H9 (cell line): Measurements from ENCODE around the gene KCNAB3. TPM values are rescaled to one million over a fixed set of nuclear protein-coding genes. Genes with fewer than 3 reads are reported as not detected.

Experiments
- DNase-seq: peaks from one replicate; pipeline ENCODE4 v3.0.0-alpha.2; 2017
- H2AFZ ChIP-seq: one replicate; pipeline ENCODE4 v1.6.1; 2013; ENCODE audit warnings: mild to moderate bottlenecking, low read length, control low read depth, moderate library complexity
- H2AK5ac ChIP-seq: 2 replicates; pipeline ENCODE4 v1.6.1; 2013; ENCODE audit warnings: low read length, control low read depth, mixed read lengths; ENCODE audit not compliant: insufficient read length
- H2BK120ac ChIP-seq: one replicate; pipeline ENCODE4 v1.6.1; 2013; ENCODE audit warnings: low read depth, mild to moderate bottlenecking, low read length, control low read depth, inconsistent platforms; ENCODE audit not compliant: poor library complexity, severe bottlenecking
- H2BK12ac ChIP-seq: 2 replicates; pipeline ENCODE4 v1.6.1; 2013; ENCODE audit warnings: low read length, control low read depth, mixed read lengths, low read depth; ENCODE audit not compliant: insufficient read length
- H2BK15ac ChIP-seq: 2 replicates; pipeline ENCODE4 v1.6.1; 2013; ENCODE audit warnings: low read depth, low read length, control low read depth
- H2BK20ac ChIP-seq: one replicate; pipeline ENCODE4 v1.6.1; 2013; ENCODE audit warnings: low read depth, mild to moderate bottlenecking, low read length, control low read depth, inconsistent platforms; ENCODE audit not compliant: poor library complexity, severe bottlenecking
- H2BK5ac ChIP-seq: 2 replicates; pipeline ENCODE4 v1.6.1; 2013; ENCODE audit warnings: low read length, control low read depth, mixed read lengths; ENCODE audit not compliant: insufficient read length
- H3K14ac ChIP-seq: 2 replicates; pipeline ENCODE4 v1.6.1; 2013; ENCODE audit warnings: low read length, control low read depth; ENCODE audit not compliant: insufficient read depth
- H3K18ac ChIP-seq: 2 replicates; pipeline ENCODE4 v1.6.1; 2013; ENCODE audit warnings: low read depth, mild to moderate bottlenecking, mixed read lengths, low read length, control low read depth; ENCODE audit not compliant: insufficient read length
- H3K23ac ChIP-seq: 2 replicates; pipeline ENCODE4 v1.6.1; 2013; ENCODE audit warnings: low read length, control low read depth, mixed read lengths, low read depth; ENCODE audit not compliant: insufficient read length
- H3K23me2 ChIP-seq: 2 replicates; pipeline ENCODE4 v1.6.1; 2013; ENCODE audit warnings: low read depth, mild to moderate bottlenecking, mixed read lengths, low read length, control low read depth; ENCODE audit not compliant: insufficient read length, poor library complexity, severe bottlenecking
- H3K27ac ChIP-seq: 2 replicates; pipeline ENCODE4 v1.5.1; 2013; ENCODE audit warnings: low read length, control low read depth, mixed read lengths, low read depth; ENCODE audit not compliant: insufficient read length
- H3K27me3 ChIP-seq: 2 replicates; pipeline ENCODE4 v1.6.1; 2013; ENCODE audit warnings: low read length, control low read depth, inconsistent platforms; ENCODE audit not compliant: insufficient read depth
- H3K4ac ChIP-seq: 2 replicates; pipeline ENCODE4 v1.6.1; 2013; ENCODE audit warnings: low read depth, mild to moderate bottlenecking, control low read depth, inconsistent platforms, low read length, moderate library complexity
- H3K4me1 ChIP-seq: 2 replicates; pipeline ENCODE4 v1.6.1; 2013; ENCODE audit warnings: low read length, control low read depth, inconsistent platforms; ENCODE audit not compliant: insufficient read depth
- H3K4me2 ChIP-seq: 2 replicates; pipeline ENCODE4 v1.6.1; 2013; ENCODE audit warnings: low read length, control low read depth, mixed read lengths; ENCODE audit not compliant: insufficient read length, insufficient read depth
- H3K56ac ChIP-seq: 2 replicates; pipeline ENCODE4 v1.6.1; 2013; ENCODE audit warnings: low read depth, mild to moderate bottlenecking, mixed read lengths, low read length, control low read depth; ENCODE audit not compliant: insufficient read length
- H3K79me1 ChIP-seq: 2 replicates; pipeline ENCODE4 v1.6.1; 2013; ENCODE audit warnings: low read depth, mild to moderate bottlenecking, moderate library complexity, low read length, control low read depth, inconsistent platforms; ENCODE audit not compliant: insufficient read depth, poor library complexity, severe bottlenecking
- H3K79me2 ChIP-seq: 2 replicates; pipeline ENCODE4 v1.6.1; 2013; ENCODE audit warnings: low read length, control low read depth, inconsistent platforms; ENCODE audit not compliant: insufficient read depth
- H3K9ac ChIP-seq: 2 replicates; pipeline ENCODE4 v1.6.1; 2013; ENCODE audit warnings: low read length, control low read depth, mixed read lengths; ENCODE audit not compliant: insufficient read length; ENCODE audit errors: extremely low read depth
- H3K9me3 ChIP-seq: one replicate; pipeline ENCODE4 v1.6.1; 2013; ENCODE audit warnings: low read depth, low read length, inconsistent platforms; ENCODE audit not compliant: control insufficient read depth
- H3T11ph ChIP-seq: one replicate; pipeline ENCODE4 v1.6.1; 2013; ENCODE audit warnings: mild to moderate bottlenecking, low read length, control low read depth, inconsistent platforms
- H4K20me1 ChIP-seq: one replicate; pipeline ENCODE4 v1.6.1; 2013; ENCODE audit not compliant: control insufficient read depth, insufficient read length, insufficient read depth
- H4K5ac ChIP-seq: 2 replicates; pipeline ENCODE4 v1.6.1; 2013; ENCODE audit warnings: low read depth, mild to moderate bottlenecking, mixed read lengths, low read length, control low read depth; ENCODE audit not compliant: insufficient read length
- H4K8ac ChIP-seq: replicated peaks from 2 replicates; pipeline ENCODE4 v1.6.1; 2013; ENCODE audit warnings: low read length, control low read depth, mixed read lengths, low read depth; ENCODE audit not compliant: insufficient read length
- H4K91ac ChIP-seq: 2 replicates; pipeline ENCODE4 v1.6.1; 2013; ENCODE audit warnings: low read depth, mild to moderate bottlenecking, moderate library complexity, mixed read lengths, low read length, control low read depth; ENCODE audit not compliant: insufficient read length
- H3K27ac Mint-ChIP-seq, 3 experiments: 2 replicates in 2 of 3; 3 replicates in 1 of 3; pipeline ENCODE4 v1.8.0; 2020 to 2021; ENCODE audit warnings: mixed read lengths in 3 of 3, mild to moderate bottlenecking in 1 of 3, moderate library complexity in 1 of 3
- H3K27me3 Mint-ChIP-seq: 2 replicates; pipeline ENCODE4 v1.8.0; 2021; ENCODE audit warnings: low read depth, mild to moderate bottlenecking, moderate library complexity, mixed read lengths
- H3K36me3 Mint-ChIP-seq, 3 experiments: 2 replicates in 2 of 3; 3 replicates in 1 of 3; pipeline ENCODE4 v1.8.0; 2020 to 2021; ENCODE audit warnings: low read depth in 3 of 3, mixed read lengths in 3 of 3; ENCODE audit not compliant: insufficient read depth in 1 of 3
- H3K4me1 Mint-ChIP-seq, 2 experiments: 2 replicates each; pipeline ENCODE4 v1.8.0; 2020; ENCODE audit warnings: mixed read lengths in 2 of 2
- H3K4me3 Mint-ChIP-seq, 2 experiments: 2 replicates in 1 of 2; 3 replicates in 1 of 2; pipeline ENCODE4 v1.8.0; 2020 to 2021; ENCODE audit warnings: mild to moderate bottlenecking in 2 of 2, mixed read lengths in 2 of 2, moderate library complexity in 1 of 2
- H3K9me3 Mint-ChIP-seq, 2 experiments: 2 replicates in 1 of 2; 3 replicates in 1 of 2; pipeline ENCODE4 v1.8.0; 2020; ENCODE audit warnings: mild to moderate bottlenecking in 2 of 2, mixed read lengths in 2 of 2, moderate library complexity in 1 of 2
- WGBS: extraction: QIAGEN DNeasy Blood & Tissue Kit; methylation state at CpG from one replicate; pipeline ENCODE4 v1.1.7; 2013; ENCODE audit warnings: missing lambda C conversion rate, low lambda C conversion rate, mixed read lengths; ENCODE audit not compliant: insufficient read length; ENCODE audit errors: extremely low coverage; 5-methylcytosine and 5-hydroxymethylcytosine counted together
- total RNA-seq: library from RNA; stranded (reverse); gene quantifications from 2 replicates; pipeline ENCODE4 v1.2.1, GENCODE V29; 2021
- TF ChIP-seq, protein P1 (sequence below): fragments of 200-600 bp; sonication (generic); conservative IDR thresholded peaks from 3 replicates; pipeline ENCODE4 v1.8.0; 2021; ENCODE audit warnings: antibody characterized with exemption, mild to moderate bottlenecking

KCNAB3 gene
- total RNA-seq, 1 experiment from 2014 or later: 6.4 TPM

DNA sequence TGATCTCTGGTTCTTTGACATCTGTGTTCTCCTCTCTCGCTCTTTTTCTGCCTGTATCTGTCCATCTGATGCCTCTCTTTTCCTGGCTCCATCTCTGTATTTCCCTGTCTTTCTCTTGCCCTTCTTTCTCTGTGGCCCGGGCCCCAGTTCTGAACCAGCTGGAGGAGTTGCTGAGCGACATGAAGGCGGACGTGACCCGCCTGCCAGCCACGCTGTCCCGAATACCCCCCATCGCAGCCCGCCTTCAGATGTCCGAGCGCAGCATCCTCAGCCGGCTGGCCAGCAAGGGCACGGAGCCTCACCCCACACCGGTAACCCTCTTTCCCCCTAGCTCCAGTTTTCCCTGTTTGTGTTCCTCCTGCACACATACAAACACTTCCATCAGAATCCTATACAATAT, 19.4 kb downstream of the KCNAB3 start:
- H3K14ac ChIP-seq: no peak overlapping the region
- Mint-ChIP-seq H3K27ac (no peak overlapping the region), H3K36me3 (peaks cover 0 to 40% (median 14%) of the 10 kb centered on the region in 3 experiments; a peak in 5 of 7 replicates), H3K4me1 (peaks cover 6% of the 10 kb centered on the region in 2 experiments), H3K27me3 (peaks cover 14% of the 10 kb centered on the region), H3K9me3 (no peaks in the 10 kb centered on the region), H3K4me3 (no peak overlapping the region)
- no peak overlapping the region for H2BK15ac ChIP-seq
- H2AK5ac ChIP-seq: no peak overlapping the region
- H3K23ac ChIP-seq: no peak overlapping the region
- no peak overlapping the region for H2BK120ac ChIP-seq
- H3K9me3 ChIP-seq: no peaks in the 10 kb centered on the region
- no peaks in the 10 kb centered on the region for H3K79me2 ChIP-seq
- H3K4ac ChIP-seq: no peak overlapping the region
- H3K56ac ChIP-seq: no peak overlapping the region
- H4K91ac ChIP-seq: no peak overlapping the region
- H2BK5ac ChIP-seq: no peak overlapping the region
- H3K18ac ChIP-seq: no peak overlapping the region
- no peak overlapping the region for H2BK12ac ChIP-seq
- H2AFZ ChIP-seq: no peak overlapping the region
- no peak overlapping the region for H2BK20ac ChIP-seq
- H4K5ac ChIP-seq: no peak overlapping the region
- no peak overlapping the region for H3K4me2 ChIP-seq
- WGBS: no CpG with 5 or more reads among the region's 15 CpGs
- TF ChIP-seq, protein P1, sequence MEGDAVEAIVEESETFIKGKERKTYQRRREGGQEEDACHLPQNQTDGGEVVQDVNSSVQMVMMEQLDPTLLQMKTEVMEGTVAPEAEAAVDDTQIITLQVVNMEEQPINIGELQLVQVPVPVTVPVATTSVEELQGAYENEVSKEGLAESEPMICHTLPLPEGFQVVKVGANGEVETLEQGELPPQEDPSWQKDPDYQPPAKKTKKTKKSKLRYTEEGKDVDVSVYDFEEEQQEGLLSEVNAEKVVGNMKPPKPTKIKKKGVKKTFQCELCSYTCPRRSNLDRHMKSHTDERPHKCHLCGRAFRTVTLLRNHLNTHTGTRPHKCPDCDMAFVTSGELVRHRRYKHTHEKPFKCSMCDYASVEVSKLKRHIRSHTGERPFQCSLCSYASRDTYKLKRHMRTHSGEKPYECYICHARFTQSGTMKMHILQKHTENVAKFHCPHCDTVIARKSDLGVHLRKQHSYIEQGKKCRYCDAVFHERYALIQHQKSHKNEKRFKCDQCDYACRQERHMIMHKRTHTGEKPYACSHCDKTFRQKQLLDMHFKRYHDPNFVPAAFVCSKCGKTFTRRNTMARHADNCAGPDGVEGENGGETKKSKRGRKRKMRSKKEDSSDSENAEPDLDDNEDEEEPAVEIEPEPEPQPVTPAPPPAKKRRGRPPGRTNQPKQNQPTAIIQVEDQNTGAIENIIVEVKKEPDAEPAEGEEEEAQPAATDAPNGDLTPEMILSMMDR: no peak
- H3K27ac ChIP-seq: no peak overlapping the region
- DNase-seq: no peak
- H3K23me2 ChIP-seq: peaks cover 3% of the 10 kb centered on the region
- H4K8ac ChIP-seq: no peak overlapping the region
- no peaks in the 10 kb centered on the region for H4K20me1 ChIP-seq
- H3K79me1 ChIP-seq: no peaks in the 10 kb centered on the region
- no peak overlapping the region for H3K9ac ChIP-seq
- H3K27me3 ChIP-seq: peaks cover 6% of the 10 kb centered on the region
- H3T11ph ChIP-seq: no peak overlapping the region
- H3K4me1 ChIP-seq: no peaks in the 10 kb centered on the region
